Stimulated activated memory B cell treated with anti-CD40 and anti-IgM and Interleukin-4, amounts not matched to agents 10 μg/mL and 1 μg/mL and 100 μg/mL, for 72 hours (primary cell): ENCODE measurements around the gene LHX2.
"Not testable (repeated sequence)": the region's sequence is repeated elsewhere in the genome, so short reads cannot be mapped to it uniquely, and the experiment has no call there.

Experiments used
- ATAC-seq: fragments of 150-1000 bp; cut with Tn5 transposase; 2 replicates; pipeline ENCODE4 v1.10.0; 2021
- H3K27ac Mint-ChIP-seq: one replicate; pipeline ENCODE4 v1.8.0; 2022; ENCODE audit warnings: mild to moderate bottlenecking, mixed read lengths
- H3K27me3 Mint-ChIP-seq: one replicate; pipeline ENCODE4 v1.8.0; 2022; ENCODE audit warnings: mixed read lengths
- H3K36me3 Mint-ChIP-seq: one replicate; pipeline ENCODE4 v1.8.0; 2022; ENCODE audit warnings: mixed read lengths
- H3K4me1 Mint-ChIP-seq: one replicate; pipeline ENCODE4 v1.8.0; 2022; ENCODE audit warnings: mixed read lengths
- H3K4me3 Mint-ChIP-seq: one replicate; pipeline ENCODE4 v1.8.0; 2022; ENCODE audit warnings: mild to moderate bottlenecking, moderate library complexity, mixed read lengths
- H3K9me3 Mint-ChIP-seq: one replicate; pipeline ENCODE4 v1.8.0; 2022; ENCODE audit warnings: mixed read lengths

Gene LHX2

GRCh38 chr9:124011460-124012301, at the start of gene LHX2:
TSS of gene LHX2 (plus strand) at chr9:124011768. CDS start at chr9:124012349, 581 bp downstream.
- H3K4me3 Mint-ChIP-seq: peak within 1 kb of the TSS; percentile 67
- ATAC-seq: no peak
- peaks cover 46% of the 10 kb centered on the region for H3K4me1 Mint-ChIP-seq
- no peak within 1 kb of the TSS for H3K27ac Mint-ChIP-seq
- no peaks in the 10 kb centered on the region for H3K9me3 Mint-ChIP-seq
- peaks cover 89% of the 10 kb centered on the region for H3K27me3 Mint-ChIP-seq
- no peaks in the 10 kb centered on the region for H3K36me3 Mint-ChIP-seq

GRCh38 chr9:123964761-123965160, 46.8 kb upstream of the LHX2 start:
- peaks cover 12% of the 10 kb centered on the region for H3K4me1 Mint-ChIP-seq
- H3K27me3 Mint-ChIP-seq: peaks cover 45% of the 10 kb centered on the region
- H3K9me3 Mint-ChIP-seq: peaks cover 2% of the 10 kb centered on the region
- no peak overlapping the region for H3K4me3 Mint-ChIP-seq
- no peak for ATAC-seq
- H3K27ac Mint-ChIP-seq: no peak overlapping the region
- H3K36me3 Mint-ChIP-seq: no peaks in the 10 kb centered on the region

- Mint-ChIP-seq H3K27me3 (peaks cover 35% of the 10 kb centered on the region), H3K4me1 (peaks cover 12% of the 10 kb centered on the region), H3K9me3 (peaks cover 2% of the 10 kb centered on the region), H3K27ac (no peak overlapping the region), H3K36me3 (no peaks in the 10 kb centered on the region), H3K4me3 (no peak overlapping the region)
- no peak for ATAC-seq
Observed at GRCh38 chr9:123965801-123966686, 45.5 kb upstream of the LHX2 start.

GRCh38 chr9:123967323-123967722, 44.2 kb upstream of the LHX2 start:
- peaks cover 29% of the 10 kb centered on the region for H3K27me3 Mint-ChIP-seq
- H3K4me3 Mint-ChIP-seq: no peak overlapping the region
- no peak overlapping the region for H3K27ac Mint-ChIP-seq
- H3K9me3 Mint-ChIP-seq: peaks cover 2% of the 10 kb centered on the region
- peaks cover 12% of the 10 kb centered on the region for H3K4me1 Mint-ChIP-seq
- no peak for ATAC-seq
- H3K36me3 Mint-ChIP-seq: no peaks in the 10 kb centered on the region

- Mint-ChIP-seq H3K9me3 (peaks cover 2% of the 10 kb centered on the region), H3K4me1 (no peaks in the 10 kb centered on the region), H3K4me3 (no peak overlapping the region), H3K27me3 (no peaks in the 10 kb centered on the region), H3K36me3 (no peaks in the 10 kb centered on the region), H3K27ac (no peak overlapping the region)
- ATAC-seq: no peak
Observed at GRCh38 chr9:123972618-123973017, 39.0 kb upstream of the LHX2 start.

- Mint-ChIP-seq H3K9me3 (peaks cover 2% of the 10 kb centered on the region), H3K27ac (no peak overlapping the region), H3K27me3 (no peaks in the 10 kb centered on the region), H3K4me3 (no peak overlapping the region), H3K4me1 (no peaks in the 10 kb centered on the region), H3K36me3 (no peaks in the 10 kb centered on the region)
- ATAC-seq: no peak
Observed at GRCh38 chr9:123973590-123974223, 37.9 kb upstream of the LHX2 start.

GRCh38 chr9:123974471-123974870, 37.1 kb upstream of the LHX2 start:
- H3K4me1 Mint-ChIP-seq: no peaks in the 10 kb centered on the region

GRCh38 chr9:123975871-123976270, 35.7 kb upstream of the LHX2 start:
- H3K36me3 Mint-ChIP-seq: no peaks in the 10 kb centered on the region
- no peak for ATAC-seq
- H3K27ac Mint-ChIP-seq: no peak overlapping the region
- H3K4me1 Mint-ChIP-seq: no peaks in the 10 kb centered on the region
- peaks cover 5% of the 10 kb centered on the region for H3K27me3 Mint-ChIP-seq
- peaks cover 5% of the 10 kb centered on the region for H3K9me3 Mint-ChIP-seq
- H3K4me3 Mint-ChIP-seq: no peak overlapping the region

More at GRCh38 chr9:123974471-123974870, 37.1 kb upstream of the LHX2 start:
- H3K9me3 Mint-ChIP-seq: peaks cover 5% of the 10 kb centered on the region
- H3K4me3 Mint-ChIP-seq: no peak overlapping the region
- no peak overlapping the region for H3K27ac Mint-ChIP-seq
- ATAC-seq: no peak
- H3K27me3 Mint-ChIP-seq: no peaks in the 10 kb centered on the region
- H3K36me3 Mint-ChIP-seq: no peaks in the 10 kb centered on the region

- H3K27me3 Mint-ChIP-seq, H3K4me1 Mint-ChIP-seq, H3K27ac Mint-ChIP-seq, H3K9me3 Mint-ChIP-seq, H3K36me3 Mint-ChIP-seq, ATAC-seq, H3K4me3 Mint-ChIP-seq: not testable (repeated sequence)
Observed at GRCh38 chr9:123976579-123976978, 35.0 kb upstream of the LHX2 start.

- Mint-ChIP-seq H3K4me3 (no peak overlapping the region), H3K4me1 (no peaks in the 10 kb centered on the region), H3K27ac (no peak overlapping the region), H3K9me3 (peaks cover 5% of the 10 kb centered on the region), H3K36me3 (no peaks in the 10 kb centered on the region), H3K27me3 (peaks cover 29% of the 10 kb centered on the region)
- no peak for ATAC-seq
Observed at GRCh38 chr9:123978981-123979380, 32.6 kb upstream of the LHX2 start.

- Mint-ChIP-seq H3K36me3 (no peaks in the 10 kb centered on the region), H3K4me3 (no peak overlapping the region), H3K9me3 (peaks cover 5% of the 10 kb centered on the region), H3K27ac (no peak overlapping the region), H3K27me3 (peaks cover 50% of the 10 kb centered on the region), H3K4me1 (no peaks in the 10 kb centered on the region)
- no peak for ATAC-seq
Observed at GRCh38 chr9:123982535-123982934, 29.0 kb upstream of the LHX2 start.

- ATAC-seq: no peak
- Mint-ChIP-seq H3K4me1 (no peaks in the 10 kb centered on the region), H3K27ac (no peak overlapping the region), H3K27me3 (peaks cover 55% of the 10 kb centered on the region), H3K36me3 (no peaks in the 10 kb centered on the region), H3K9me3 (peaks cover 5% of the 10 kb centered on the region), H3K4me3 (no peak overlapping the region)
Observed at GRCh38 chr9:123983047-123983446, 28.5 kb upstream of the LHX2 start.

- Mint-ChIP-seq H3K4me1 (no peaks in the 10 kb centered on the region), H3K4me3 (no peak overlapping the region), H3K27me3 (peaks cover 73% of the 10 kb centered on the region), H3K9me3 (no peaks in the 10 kb centered on the region), H3K27ac (no peak overlapping the region), H3K36me3 (no peaks in the 10 kb centered on the region)
- ATAC-seq: no peak
Observed at GRCh38 chr9:123984802-123985201, 26.8 kb upstream of the LHX2 start.

- H3K4me3 Mint-ChIP-seq: no peak overlapping the region
Observed at GRCh38 chr9:123985869-123986268, 25.7 kb upstream of the LHX2 start.

GRCh38 chr9:123990427-123990826, 21.1 kb upstream of the LHX2 start:
- Mint-ChIP-seq H3K4me3 (no peak overlapping the region), H3K27ac (no peak overlapping the region), H3K9me3 (no peaks in the 10 kb centered on the region), H3K4me1 (no peaks in the 10 kb centered on the region), H3K27me3 (peaks cover 76% of the 10 kb centered on the region), H3K36me3 (no peaks in the 10 kb centered on the region)
- no peak for ATAC-seq

More at GRCh38 chr9:123985869-123986268, 25.7 kb upstream of the LHX2 start:
- H3K27ac Mint-ChIP-seq: no peak overlapping the region
- no peaks in the 10 kb centered on the region for H3K4me1 Mint-ChIP-seq
- H3K9me3 Mint-ChIP-seq: no peaks in the 10 kb centered on the region
- H3K36me3 Mint-ChIP-seq: no peaks in the 10 kb centered on the region
- no peak for ATAC-seq
- peaks cover 78% of the 10 kb centered on the region for H3K27me3 Mint-ChIP-seq
